WTC11 (cell line): ENCODE results near the gene MAN1A2. TPM values are rescaled to one million over a fixed set of nuclear protein-coding genes. Genes with fewer than 3 reads are reported as not detected.

Experiments
- ATAC-seq: fragments of 200-7000 bp; cut with Tn5 transposase; 2 replicates; pipeline ENCODE4 v1.10.0; 2021; ENCODE audit warnings: mild to moderate bottlenecking, moderate library complexity
- CTCF ChIA-PET: fragments of 300-600 bp; sonication (Branson Sonifier 250); formaldehyde crosslinking; loops from one replicate; lab custom pipeline; 2021; ENCODE audit warnings: antibody characterized with exemption; lab: Charles Lee
- POLR2A ChIA-PET: fragments of 350-600 bp; sonication (Branson Sonifier 250); formaldehyde crosslinking; loops from one replicate; lab custom pipeline; 2021; ENCODE audit warnings: antibody characterized with exemption; lab: Charles Lee
- DNase-seq: peaks from one replicate; pipeline ENCODE4 v3.0.0; 2021; ENCODE audit warnings: low spot score
- H3K27ac Mint-ChIP-seq: 2 replicates; pipeline ENCODE4 v1.8.0; 2021; ENCODE audit warnings: mixed read lengths
- H3K27me3 Mint-ChIP-seq: 2 replicates; pipeline ENCODE4 v1.8.0; 2021; ENCODE audit warnings: low read depth, mild to moderate bottlenecking, moderate library complexity, mixed read lengths
- H3K36me3 Mint-ChIP-seq: 2 replicates; pipeline ENCODE4 v1.8.0; 2021; ENCODE audit warnings: mixed read lengths
- H3K4me1 Mint-ChIP-seq: 2 replicates; pipeline ENCODE4 v1.8.0; 2022; ENCODE audit warnings: mixed read lengths
- H3K4me3 Mint-ChIP-seq: 2 replicates; pipeline ENCODE4 v1.8.0; 2021; ENCODE audit warnings: mild to moderate bottlenecking, moderate library complexity, mixed read lengths
- H3K9me3 Mint-ChIP-seq: 2 replicates; pipeline ENCODE4 v1.8.0; 2021; ENCODE audit warnings: mixed read lengths
- CREB1 ChIP-seq: sonication (generic); formaldehyde crosslinking; IDR thresholded peaks from 2 replicates; pipeline ENCODE4 v1.8.0; 2023; ENCODE audit warnings: mild to moderate bottlenecking, missing genetic modification reagents
- CREM ChIP-seq: sonication (generic); formaldehyde crosslinking; IDR thresholded peaks from 2 replicates; pipeline ENCODE4 v1.8.1; 2022; ENCODE audit warnings: mild to moderate bottlenecking, missing genetic modification reagents, moderate library complexity
- ELF4 ChIP-seq: sonication (generic); formaldehyde crosslinking; IDR thresholded peaks from 2 replicates; pipeline ENCODE4 v1.8.1; 2022; ENCODE audit warnings: low read depth, mild to moderate bottlenecking, moderate library complexity, missing genetic modification reagents
- ETV6 ChIP-seq: sonication (generic); formaldehyde crosslinking; IDR thresholded peaks from 2 replicates; pipeline ENCODE4 v1.8.1; 2022; ENCODE audit warnings: mild to moderate bottlenecking, missing genetic modification reagents
- FOXK1 ChIP-seq: sonication (generic); formaldehyde crosslinking; IDR thresholded peaks from 2 replicates; pipeline ENCODE4 v1.8.0; 2022; ENCODE audit warnings: mild to moderate bottlenecking, moderate library complexity, missing genetic modification reagents
- GTF2I ChIP-seq: fragments of 250-450 bp; sonication (Bioruptor Pico); conservative IDR thresholded peaks from 2 replicates; pipeline ENCODE4 v1.4.0; 2021; ENCODE audit warnings: mild to moderate bottlenecking
- JUN ChIP-seq: sonication (generic); formaldehyde crosslinking; IDR thresholded peaks from 2 replicates; pipeline ENCODE4 v1.8.0; 2023; ENCODE audit warnings: mild to moderate bottlenecking, missing genetic modification reagents
- NR1H2 ChIP-seq: sonication (generic); formaldehyde crosslinking; IDR thresholded peaks from 2 replicates; pipeline ENCODE4 v1.9.0; 2021; ENCODE audit warnings: mild to moderate bottlenecking, moderate library complexity, missing genetic modification reagents
- SMAD4 ChIP-seq: sonication (generic); formaldehyde crosslinking; IDR thresholded peaks from 2 replicates; pipeline ENCODE4 v1.8.0; 2022; ENCODE audit warnings: mild to moderate bottlenecking, missing genetic modification reagents
- SOX15 ChIP-seq: fragments of 250-450 bp; sonication (Bioruptor Pico); IDR thresholded peaks from 2 replicates; pipeline ENCODE4 v1.9.0; 2021; ENCODE audit warnings: mild to moderate bottlenecking
- SP1 ChIP-seq: sonication (generic); formaldehyde crosslinking; conservative IDR thresholded peaks from 2 replicates; pipeline ENCODE4 v1.8.1; 2022; ENCODE audit warnings: missing genetic modification reagents
- ZNF219 ChIP-seq: sonication (generic); formaldehyde crosslinking; IDR thresholded peaks from 2 replicates; pipeline ENCODE4 v1.8.0; 2023; ENCODE audit warnings: missing genetic modification reagents, mild to moderate bottlenecking, borderline replicate concordance
- ZNF396 ChIP-seq: fragments of 250-450 bp; sonication (Bioruptor Pico); IDR thresholded peaks from 2 replicates; pipeline ENCODE4 v1.8.0; 2021; ENCODE audit warnings: mild to moderate bottlenecking, moderate library complexity, borderline replicate concordance
- total RNA-seq: library from RNA; stranded (reverse); gene quantifications from 3 replicates; pipeline ENCODE4 v1.2.3, GENCODE V29; 2021
- TF ChIP-seq, protein P1 (sequence below): sonication (generic); formaldehyde crosslinking; IDR thresholded peaks from 2 replicates; pipeline ENCODE4 v1.8.0; 2022; ENCODE audit warnings: missing genetic modification reagents
- TF ChIP-seq, protein P2 (sequence below): sonication (generic); formaldehyde crosslinking; IDR thresholded peaks from 2 replicates; pipeline ENCODE4 v1.8.0; 2022; ENCODE audit warnings: mild to moderate bottlenecking, missing genetic modification reagents
- TF ChIP-seq, protein P3 (sequence below): fragments of 250-450 bp; sonication (Bioruptor Pico); IDR thresholded peaks from 2 replicates; pipeline ENCODE4 v1.9.0; 2021; ENCODE audit warnings: mild to moderate bottlenecking
- TF ChIP-seq, protein P4 (sequence below): sonication (generic); formaldehyde crosslinking; IDR thresholded peaks from 2 replicates; pipeline ENCODE4 v1.8.0; 2023; ENCODE audit warnings: missing genetic modification reagents
- TF ChIP-seq, protein P5 (sequence below): sonication (generic); formaldehyde crosslinking; IDR thresholded peaks from 2 replicates; pipeline ENCODE4 v1.8.1; 2022; ENCODE audit warnings: low read depth, missing genetic modification reagents, borderline replicate concordance
- TF ChIP-seq, protein P6 (sequence below): sonication (generic); formaldehyde crosslinking; IDR thresholded peaks from 2 replicates; pipeline ENCODE4 v1.8.1; 2023; ENCODE audit warnings: mild to moderate bottlenecking, missing genetic modification reagents, moderate library complexity

The MAN1A2 gene
- total RNA-seq, 1 experiment from 2014 or later = 16.0 TPM

DNA sequence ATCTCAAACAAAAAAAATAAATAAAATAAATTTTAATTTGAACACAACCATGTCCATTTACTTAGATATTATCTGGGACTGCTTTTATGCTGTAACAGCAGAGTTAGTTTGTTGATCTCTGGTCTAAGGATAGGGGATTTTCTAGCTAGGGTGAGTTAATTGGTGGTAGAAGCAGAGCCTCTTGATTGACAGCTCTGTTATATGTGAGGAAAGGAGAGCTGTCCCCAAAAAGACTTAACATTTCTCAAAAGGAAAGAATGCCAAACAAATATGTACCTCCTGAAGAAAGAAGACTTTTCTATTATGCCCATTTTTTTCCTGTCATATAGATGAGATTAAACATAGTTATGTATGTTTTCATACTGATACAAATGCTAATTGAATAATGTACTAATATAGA is 37.8 kb downstream of the MAN1A2 start:
- ChIA-PET POLR2A (no interaction called here), CTCF (no interaction called here)
- DNase-seq = no peak
- Mint-ChIP-seq H3K36me3 (peaks cover 27% of the 10 kb centered on the region), H3K27ac (no peak overlapping the region), H3K9me3 (peaks cover 25% of the 10 kb centered on the region), H3K4me1 (peaks cover 8% of the 10 kb centered on the region), H3K4me3 (no peak overlapping the region), H3K27me3 (no peaks in the 10 kb centered on the region)
- no peak for ATAC-seq
- no peak for TF ChIP-seq GTF2I
- TF ChIP-seq JUN (CRISPR knock-in tag) = no peak
- no peak for TF ChIP-seq ETV6
- no peak for TF ChIP-seq NR1H2 (CRISPR knock-in tag)
- no peak for TF ChIP-seq ELF4
- TF ChIP-seq CREM (CRISPR knock-in tag) = no peak
- TF ChIP-seq, protein P1, sequence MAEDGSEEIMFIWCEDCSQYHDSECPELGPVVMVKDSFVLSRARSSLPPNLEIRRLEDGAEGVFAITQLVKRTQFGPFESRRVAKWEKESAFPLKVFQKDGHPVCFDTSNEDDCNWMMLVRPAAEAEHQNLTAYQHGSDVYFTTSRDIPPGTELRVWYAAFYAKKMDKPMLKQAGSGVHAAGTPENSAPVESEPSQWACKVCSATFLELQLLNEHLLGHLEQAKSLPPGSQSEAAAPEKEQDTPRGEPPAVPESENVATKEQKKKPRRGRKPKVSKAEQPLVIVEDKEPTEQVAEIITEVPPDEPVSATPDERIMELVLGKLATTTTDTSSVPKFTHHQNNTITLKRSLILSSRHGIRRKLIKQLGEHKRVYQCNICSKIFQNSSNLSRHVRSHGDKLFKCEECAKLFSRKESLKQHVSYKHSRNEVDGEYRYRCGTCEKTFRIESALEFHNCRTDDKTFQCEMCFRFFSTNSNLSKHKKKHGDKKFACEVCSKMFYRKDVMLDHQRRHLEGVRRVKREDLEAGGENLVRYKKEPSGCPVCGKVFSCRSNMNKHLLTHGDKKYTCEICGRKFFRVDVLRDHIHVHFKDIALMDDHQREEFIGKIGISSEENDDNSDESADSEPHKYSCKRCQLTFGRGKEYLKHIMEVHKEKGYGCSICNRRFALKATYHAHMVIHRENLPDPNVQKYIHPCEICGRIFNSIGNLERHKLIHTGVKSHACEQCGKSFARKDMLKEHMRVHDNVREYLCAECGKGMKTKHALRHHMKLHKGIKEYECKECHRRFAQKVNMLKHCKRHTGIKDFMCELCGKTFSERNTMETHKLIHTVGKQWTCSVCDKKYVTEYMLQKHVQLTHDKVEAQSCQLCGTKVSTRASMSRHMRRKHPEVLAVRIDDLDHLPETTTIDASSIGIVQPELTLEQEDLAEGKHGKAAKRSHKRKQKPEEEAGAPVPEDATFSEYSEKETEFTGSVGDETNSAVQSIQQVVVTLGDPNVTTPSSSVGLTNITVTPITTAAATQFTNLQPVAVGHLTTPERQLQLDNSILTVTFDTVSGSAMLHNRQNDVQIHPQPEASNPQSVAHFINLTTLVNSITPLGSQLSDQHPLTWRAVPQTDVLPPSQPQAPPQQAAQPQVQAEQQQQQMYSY = no peak
- TF ChIP-seq SP1 = no peak
- TF ChIP-seq, protein P2, sequence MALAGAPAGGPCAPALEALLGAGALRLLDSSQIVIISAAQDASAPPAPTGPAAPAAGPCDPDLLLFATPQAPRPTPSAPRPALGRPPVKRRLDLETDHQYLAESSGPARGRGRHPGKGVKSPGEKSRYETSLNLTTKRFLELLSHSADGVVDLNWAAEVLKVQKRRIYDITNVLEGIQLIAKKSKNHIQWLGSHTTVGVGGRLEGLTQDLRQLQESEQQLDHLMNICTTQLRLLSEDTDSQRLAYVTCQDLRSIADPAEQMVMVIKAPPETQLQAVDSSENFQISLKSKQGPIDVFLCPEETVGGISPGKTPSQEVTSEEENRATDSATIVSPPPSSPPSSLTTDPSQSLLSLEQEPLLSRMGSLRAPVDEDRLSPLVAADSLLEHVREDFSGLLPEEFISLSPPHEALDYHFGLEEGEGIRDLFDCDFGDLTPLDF (CRISPR knock-in tag) = no peak
- TF ChIP-seq SOX15 (CRISPR knock-in tag) = no peak
- TF ChIP-seq ZNF219 (CRISPR knock-in tag) = no peak
- no peak for TF ChIP-seq FOXK1
- TF ChIP-seq ZNF396 (CRISPR knock-in tag) = no peak
- no peak for TF ChIP-seq CREB1 (CRISPR knock-in tag)
- TF ChIP-seq, protein P3, sequence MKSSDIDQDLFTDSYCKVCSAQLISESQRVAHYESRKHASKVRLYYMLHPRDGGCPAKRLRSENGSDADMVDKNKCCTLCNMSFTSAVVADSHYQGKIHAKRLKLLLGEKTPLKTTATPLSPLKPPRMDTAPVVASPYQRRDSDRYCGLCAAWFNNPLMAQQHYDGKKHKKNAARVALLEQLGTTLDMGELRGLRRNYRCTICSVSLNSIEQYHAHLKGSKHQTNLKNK (CRISPR knock-in tag) = no peak
- TF ChIP-seq SMAD4 (CRISPR knock-in tag) = no peak

DNA sequence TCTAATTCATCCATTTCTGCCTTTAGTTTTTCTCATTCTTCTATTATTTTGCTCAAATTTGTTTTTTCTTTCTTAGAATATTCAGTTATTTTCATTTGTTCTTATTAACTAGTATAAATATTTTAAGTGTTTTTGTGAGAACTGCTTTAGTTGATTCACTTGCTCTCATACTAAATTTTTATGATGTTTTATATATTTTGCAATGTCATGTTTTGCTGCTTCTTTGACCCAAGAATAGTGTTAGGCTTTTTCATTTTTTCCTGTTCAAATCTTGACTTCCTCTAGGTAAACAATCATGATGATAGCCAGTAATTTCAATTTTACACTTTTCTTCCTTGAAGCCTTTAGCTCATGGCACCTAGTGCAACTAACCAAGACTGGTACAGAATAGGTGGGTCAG is 45.2 kb downstream of the MAN1A2 start:
- Mint-ChIP-seq H3K4me1 (peaks cover 19% of the 10 kb centered on the region), H3K36me3 (no peaks in the 10 kb centered on the region), H3K4me3 (no peak overlapping the region), H3K9me3 (no peaks in the 10 kb centered on the region), H3K27me3 (no peaks in the 10 kb centered on the region), H3K27ac (no peak overlapping the region)
- TF ChIP-seq, protein P4, sequence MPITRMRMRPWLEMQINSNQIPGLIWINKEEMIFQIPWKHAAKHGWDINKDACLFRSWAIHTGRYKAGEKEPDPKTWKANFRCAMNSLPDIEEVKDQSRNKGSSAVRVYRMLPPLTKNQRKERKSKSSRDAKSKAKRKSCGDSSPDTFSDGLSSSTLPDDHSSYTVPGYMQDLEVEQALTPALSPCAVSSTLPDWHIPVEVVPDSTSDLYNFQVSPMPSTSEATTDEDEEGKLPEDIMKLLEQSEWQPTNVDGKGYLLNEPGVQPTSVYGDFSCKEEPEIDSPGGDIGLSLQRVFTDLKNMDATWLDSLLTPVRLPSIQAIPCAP (CRISPR knock-in tag) = no peak
- TF ChIP-seq, protein P5, sequence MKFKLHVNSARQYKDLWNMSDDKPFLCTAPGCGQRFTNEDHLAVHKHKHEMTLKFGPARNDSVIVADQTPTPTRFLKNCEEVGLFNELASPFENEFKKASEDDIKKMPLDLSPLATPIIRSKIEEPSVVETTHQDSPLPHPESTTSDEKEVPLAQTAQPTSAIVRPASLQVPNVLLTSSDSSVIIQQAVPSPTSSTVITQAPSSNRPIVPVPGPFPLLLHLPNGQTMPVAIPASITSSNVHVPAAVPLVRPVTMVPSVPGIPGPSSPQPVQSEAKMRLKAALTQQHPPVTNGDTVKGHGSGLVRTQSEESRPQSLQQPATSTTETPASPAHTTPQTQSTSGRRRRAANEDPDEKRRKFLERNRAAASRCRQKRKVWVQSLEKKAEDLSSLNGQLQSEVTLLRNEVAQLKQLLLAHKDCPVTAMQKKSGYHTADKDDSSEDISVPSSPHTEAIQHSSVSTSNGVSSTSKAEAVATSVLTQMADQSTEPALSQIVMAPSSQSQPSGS (CRISPR knock-in tag) = no peak
- no peak for TF ChIP-seq ZNF396 (CRISPR knock-in tag)
- TF ChIP-seq, protein P6, sequence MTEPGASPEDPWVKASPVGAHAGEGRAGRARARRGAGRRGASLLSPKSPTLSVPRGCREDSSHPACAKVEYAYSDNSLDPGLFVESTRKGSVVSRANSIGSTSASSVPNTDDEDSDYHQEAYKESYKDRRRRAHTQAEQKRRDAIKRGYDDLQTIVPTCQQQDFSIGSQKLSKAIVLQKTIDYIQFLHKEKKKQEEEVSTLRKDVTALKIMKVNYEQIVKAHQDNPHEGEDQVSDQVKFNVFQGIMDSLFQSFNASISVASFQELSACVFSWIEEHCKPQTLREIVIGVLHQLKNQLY (CRISPR knock-in tag) = no peak
- ATAC-seq (no peak), DNase-seq (no peak)
- ChIA-PET CTCF (no interaction called here), POLR2A (no interaction called here)
